Non-pigmented ciliary epithelial cell (primary cell): Measurements from ENCODE around the gene LRRN2.
"Not testable (repeated sequence)": the region's sequence is repeated elsewhere in the genome, so short reads cannot be mapped to it uniquely, and the experiment has no call there.

Experiments
- DNase-seq: peaks from one replicate; pipeline ENCODE4 v3.0.0-alpha.2; 2010; ENCODE audit warnings: low read depth

Gene LRRN2

DNA sequence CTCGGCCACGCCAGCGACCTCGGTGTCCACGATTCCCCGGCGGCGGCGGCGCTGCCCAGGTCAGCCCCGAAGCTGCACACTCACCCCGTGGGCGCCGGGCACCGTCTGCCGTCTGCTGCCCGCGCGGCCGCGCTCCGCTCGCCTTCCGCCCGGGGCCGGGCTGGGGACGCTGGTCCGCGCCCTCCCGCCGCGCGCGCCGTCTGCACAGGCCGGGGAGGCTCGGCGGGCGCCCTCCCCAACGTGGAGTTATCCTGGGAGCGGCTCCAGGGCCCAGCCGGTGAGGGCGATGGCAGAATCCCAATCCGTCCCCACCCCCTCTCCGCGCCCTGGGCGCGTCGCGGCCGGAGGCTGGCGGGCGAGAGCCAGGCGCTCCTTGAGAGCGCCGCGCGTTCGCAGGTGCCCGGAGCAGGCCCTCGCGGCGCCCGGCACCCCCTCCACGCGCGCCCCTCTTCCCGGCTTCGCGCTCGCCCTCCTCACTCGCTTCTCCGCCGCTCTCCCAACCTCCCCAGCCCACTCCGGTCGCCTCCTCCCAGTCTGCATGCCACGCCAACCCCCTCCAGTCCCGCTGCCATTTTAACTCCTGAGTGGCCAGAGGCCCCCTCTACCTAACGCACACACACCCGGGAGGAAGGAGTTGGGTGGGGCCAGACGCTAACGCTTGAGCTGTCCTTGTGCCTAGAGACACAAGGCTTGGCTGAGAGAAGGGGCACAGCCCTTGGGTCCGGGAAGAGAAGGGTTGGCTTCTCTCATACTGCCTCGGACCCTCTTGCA, at the start of gene LRRN2:
Gene LRRN2 (minus strand): TSS at position 503 of the 771 bp plus-strand sequence. CDS start 65,746 bp downstream, outside the sequence.
- no peak for DNase-seq

DNA sequence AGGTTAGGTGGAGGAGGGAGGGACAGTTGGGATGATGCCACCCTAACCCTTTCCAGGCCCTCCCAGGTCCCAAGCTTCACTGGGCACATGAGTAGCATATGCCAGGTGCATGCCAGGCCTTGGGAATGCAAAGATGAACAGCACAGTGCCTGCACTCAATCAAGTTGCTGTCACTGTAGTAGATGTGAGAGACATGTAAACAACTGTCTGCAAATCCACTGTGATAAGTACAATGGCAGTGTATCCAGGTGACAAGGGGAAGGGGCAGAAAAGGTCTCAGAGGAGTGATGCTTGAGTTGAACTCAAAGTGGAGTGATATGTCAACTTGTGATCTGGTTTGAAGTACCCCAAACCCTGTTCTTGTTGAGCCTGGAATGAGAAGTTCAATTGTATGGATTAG, 49.5 kb upstream of the LRRN2 start:
- DNase-seq, result no peak

DNA sequence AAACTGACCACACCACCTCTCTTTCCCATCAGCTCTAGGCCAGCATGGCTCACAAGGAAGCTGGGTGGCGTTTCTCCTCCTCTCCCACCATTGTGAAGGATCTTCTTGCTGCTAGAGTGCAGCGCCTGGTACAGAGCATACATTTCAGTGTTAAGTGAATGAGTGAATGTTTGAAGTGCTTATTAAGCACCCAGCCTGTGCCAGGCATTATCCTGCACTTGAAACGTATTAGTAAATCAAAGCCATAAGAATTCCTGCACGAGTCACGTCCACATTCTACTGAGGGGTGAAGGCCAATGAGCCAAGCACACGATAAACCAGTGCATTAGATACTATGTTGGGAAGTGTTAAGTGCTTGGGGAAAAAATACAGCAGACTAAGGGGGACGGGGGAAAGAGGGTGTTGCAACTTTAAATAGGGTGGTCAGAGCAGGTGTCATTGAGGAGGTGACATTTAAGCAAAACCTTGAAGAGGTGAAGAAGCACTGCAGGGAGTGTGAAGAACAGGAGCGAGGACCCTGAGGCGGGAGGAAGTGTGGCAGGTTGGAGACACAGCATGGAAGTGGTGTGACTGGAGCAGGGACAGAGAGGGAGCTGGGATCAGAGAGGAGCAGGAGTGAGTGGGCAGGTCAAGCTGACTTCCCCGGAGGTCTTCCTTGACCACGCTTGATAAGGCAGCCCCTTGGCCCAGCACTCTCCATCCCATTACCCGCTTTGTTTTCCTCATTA, 48.5 kb upstream of the LRRN2 start:
- no peak for DNase-seq

DNA sequence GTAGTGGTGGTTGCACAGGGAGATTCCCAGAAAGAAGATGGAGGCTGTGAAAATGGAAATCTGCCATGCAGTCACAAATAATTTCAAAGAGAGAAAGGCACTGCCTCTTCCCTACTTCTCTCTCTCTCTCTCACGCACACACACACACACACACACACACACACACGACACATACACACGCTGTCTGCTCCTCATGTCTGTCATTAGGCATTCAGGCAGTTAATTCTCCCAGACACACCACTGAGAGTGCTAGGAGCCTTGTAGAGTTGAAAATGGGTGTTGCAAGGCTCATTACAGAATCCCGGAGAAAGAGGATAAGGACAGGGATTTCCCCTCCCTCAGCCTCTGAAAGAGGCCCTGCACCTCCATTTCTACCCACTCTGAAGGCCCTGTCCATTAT, 47.8 kb upstream of the LRRN2 start:
- DNase-seq, result no peak

DNA sequence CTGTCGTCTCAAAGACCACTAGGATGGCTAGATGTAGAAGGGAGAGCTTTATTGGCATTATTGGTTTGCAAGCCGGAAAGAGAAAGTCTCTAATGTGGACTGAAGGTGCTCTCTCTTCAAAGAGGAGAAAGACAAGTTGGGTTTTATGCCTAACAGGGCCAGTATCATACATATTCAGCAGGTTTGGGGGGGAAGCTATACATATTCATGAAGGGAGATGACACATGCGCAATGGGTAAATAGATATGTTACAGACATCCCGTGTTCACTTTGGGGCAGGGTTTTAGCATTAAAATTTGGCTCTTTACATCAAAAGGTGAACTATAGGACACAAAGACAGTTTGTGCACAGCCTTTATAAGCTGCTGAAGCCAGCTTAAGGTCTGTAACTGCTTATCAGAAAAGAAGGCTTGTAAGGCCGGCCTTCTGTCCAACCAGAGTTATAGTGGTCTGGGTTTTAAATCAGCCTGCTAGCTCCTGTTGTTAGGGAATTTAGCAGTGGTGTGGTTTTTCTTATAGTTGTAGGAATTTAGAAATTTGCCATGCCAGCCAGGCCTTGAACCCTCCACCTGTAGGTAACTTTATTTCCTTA, 46.5 kb upstream of the LRRN2 start:
- DNase-seq, result no peak

DNA sequence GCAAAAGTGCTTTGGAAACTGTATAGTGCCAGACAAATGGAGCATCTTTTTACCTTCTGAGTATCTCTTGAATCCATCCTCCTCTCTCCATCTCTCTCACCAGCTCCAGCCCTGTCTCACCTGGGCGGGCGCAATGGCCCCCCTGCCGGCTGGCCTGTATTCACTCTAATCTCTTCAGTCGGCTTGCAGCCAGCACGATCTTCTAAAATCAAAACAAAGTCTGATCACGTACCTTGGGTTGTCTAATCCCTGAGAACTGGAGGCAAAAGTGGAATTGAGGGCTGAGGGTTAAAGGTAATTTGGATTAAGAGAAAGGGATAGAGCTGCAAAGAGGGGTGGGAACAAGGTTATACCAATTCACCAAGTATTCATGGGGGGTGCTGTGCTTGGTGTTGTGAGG, 46.0 kb upstream of the LRRN2 start:
- no peak for DNase-seq

DNA sequence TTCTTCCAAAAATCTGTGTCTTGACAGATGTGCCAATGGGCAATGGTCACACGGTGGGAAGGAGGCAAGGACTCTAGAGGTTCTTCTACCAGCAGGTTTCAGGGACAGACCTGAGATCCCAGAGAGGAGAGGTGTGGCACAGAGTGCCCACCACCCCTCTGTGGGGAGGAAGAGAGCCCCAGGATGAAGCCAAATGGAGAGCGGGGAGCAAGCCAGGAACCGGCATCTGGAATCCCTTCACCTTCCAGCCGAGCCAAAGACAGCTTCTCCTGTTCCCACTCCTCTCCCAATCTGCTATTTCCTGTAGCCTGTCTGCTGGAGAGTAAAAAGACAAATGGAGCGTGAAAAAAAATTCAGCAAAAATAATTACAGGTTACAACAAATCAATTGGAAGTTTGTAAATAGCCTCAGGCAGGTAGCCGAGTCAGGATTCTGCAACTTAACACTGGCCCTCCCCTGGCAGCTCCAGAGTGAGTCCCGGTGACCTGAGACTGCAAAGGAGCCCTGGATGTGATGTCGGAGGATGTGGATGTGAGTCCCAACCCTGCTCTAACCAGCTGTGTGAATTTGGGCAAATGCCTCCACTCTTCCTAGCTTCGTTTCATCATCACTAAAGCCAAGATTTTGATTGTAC, 45.4 kb upstream of the LRRN2 start:
- DNase-seq, result no peak

DNA sequence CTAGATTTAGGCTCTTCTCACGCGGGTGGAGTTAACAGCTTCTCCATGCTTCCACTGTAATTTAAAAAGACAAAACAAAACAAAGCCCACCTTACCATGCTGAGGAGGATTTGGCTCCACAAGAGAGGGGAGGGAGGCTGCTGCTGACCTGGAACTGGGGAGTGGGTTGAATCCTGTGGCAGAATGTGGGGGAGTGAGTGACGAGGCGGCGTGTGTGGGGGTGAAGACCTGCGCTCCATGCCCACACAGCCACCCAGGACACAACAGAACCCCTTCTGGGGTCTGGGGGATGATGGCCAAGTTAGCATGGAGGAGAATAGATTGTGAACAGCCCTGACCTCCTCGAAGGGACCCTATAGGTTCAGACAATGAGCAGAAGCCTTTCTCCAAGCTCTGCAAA, 44.0 kb upstream of the LRRN2 start:
- DNase-seq, result no peak

DNA sequence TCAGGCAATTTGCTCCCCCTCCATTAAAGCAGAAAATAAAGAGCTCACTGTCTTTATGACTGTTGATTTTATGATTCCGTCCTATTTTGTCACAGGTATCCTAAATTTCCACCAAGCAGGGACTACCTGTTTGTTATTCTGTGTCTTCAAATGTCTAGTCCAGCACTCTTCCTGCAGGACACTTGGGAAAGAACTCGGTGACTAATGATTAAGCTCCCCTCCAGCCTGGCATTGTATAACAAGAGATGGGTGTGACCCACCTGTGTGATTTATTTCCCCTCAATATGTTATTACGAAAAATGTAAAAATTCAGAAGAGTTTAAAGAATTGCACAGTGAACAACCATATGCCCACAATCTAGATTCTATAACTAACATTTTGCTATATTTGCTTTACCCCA, 42.9 kb upstream of the LRRN2 start:
- DNase-seq, result no peak

DNA sequence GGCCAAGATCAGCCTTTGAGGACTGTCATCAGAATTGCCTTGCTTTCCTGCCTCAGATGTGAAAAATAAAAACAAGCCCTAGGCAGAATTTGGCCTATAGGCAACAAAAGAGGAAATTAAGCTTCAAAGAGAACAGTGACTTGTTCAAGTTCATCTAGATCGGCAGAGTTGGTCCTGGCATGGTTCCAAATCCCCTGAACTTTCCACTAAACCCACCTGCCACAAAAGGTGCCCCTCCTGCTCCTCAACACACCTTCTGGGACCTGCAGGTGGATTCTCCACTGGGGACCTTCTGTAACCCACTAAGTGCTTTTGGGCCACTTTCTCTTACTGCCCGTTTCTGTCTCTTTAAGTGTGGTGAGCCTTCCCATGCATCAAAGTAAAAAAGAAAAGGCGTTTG, 42.5 kb upstream of the LRRN2 start:
- DNase-seq, result no peak

DNA sequence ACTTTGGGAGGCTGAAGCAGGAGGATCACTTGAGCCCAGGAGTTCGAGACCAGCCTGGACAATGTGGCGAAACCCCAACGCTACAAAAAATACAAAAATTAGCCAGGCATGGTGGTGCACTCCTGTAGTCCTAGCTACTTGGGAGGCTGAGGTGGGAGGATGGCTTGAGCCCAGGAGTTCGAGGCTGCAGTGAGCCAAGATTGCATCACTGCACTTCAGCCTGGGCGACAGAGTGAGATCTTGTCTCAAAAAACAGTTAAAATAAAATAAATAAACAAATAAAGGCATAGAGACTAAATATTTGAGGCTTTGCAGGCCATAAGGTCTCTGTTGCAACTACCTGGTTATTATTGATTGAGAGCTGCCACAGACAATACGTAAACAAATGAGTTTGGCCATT, 41.9 kb upstream of the LRRN2 start:
- not testable (repeated sequence) for DNase-seq

DNA sequence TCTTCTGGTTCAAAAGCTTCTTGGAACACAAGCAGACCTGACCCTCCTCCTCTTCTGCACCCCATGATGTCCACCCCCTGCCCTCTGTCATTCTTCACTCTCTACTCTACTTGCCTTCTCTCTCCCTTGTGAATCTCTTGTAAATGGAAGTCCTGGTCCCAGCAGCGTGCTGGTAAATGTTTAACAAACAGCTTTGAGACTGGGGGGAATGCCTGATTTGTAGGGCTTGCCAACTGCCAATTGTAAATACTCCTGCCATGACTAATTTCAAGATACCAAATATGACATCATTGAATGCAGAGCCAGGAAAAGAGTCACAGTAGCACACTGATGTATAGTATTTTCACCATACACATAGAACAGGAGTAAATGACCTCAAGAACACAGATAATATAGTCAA, 40.9 kb upstream of the LRRN2 start:
- DNase-seq, result no peak

DNA sequence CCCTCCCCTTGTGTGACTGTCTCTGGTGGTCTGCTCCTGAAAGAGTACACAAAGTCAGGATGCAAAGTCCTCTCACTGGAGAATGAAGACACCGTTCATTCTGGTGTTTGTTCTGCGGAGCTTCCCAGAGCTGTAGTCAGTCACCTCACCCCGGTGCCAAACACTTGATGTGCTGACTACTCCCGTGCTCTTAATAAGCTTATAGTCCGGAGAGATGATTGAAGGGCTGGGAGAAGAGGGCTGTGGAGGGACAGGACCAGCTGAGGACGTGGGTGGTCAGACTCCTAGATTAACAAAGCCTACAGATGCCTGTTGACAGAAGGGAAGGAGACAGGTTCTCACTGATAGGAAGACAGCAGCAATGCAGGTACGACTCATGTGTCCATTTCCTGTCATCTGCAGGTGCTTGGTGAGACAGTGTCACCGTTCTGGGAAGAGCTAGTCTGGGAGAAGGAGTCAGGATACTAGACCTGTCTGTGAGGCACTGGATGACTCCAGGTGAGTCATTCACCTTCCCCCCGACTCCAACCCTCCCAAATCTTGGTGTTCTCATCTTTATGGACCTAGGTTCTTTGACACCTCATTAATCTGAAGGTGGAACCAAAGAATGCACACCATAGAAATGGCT, 40.4 kb upstream of the LRRN2 start:
- DNase-seq, result no peak

DNA sequence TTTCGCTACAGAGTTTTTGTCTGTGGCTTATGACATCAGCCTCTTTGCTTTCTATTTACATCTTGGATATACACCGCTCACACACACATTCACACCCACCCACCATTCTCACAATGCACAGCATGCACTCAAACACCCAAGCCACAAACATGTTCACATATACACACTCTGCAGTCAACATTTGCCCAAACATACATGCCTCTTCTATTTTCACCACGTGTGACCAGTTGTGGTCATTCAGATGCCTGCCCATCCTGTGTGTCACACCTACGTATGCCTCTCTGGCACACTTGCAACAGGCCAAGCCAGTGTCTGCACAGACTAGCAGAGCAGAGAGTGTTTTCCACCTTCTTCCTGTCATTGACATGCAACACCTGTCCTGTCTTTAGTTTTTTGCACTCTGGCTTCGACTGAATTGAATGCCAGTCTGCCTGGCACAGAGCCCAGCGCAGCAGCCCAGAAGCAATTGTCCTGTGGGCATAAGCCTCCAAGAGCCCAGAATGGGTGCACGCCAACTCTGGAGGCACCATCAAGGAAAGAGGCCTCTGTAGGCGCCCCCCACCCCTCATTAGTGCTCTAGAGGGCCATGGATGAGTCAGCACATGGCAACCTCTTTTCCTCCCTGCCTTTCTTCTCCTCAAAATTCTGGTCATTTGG, 37.7 kb upstream of the LRRN2 start:
- no peak for DNase-seq

DNA sequence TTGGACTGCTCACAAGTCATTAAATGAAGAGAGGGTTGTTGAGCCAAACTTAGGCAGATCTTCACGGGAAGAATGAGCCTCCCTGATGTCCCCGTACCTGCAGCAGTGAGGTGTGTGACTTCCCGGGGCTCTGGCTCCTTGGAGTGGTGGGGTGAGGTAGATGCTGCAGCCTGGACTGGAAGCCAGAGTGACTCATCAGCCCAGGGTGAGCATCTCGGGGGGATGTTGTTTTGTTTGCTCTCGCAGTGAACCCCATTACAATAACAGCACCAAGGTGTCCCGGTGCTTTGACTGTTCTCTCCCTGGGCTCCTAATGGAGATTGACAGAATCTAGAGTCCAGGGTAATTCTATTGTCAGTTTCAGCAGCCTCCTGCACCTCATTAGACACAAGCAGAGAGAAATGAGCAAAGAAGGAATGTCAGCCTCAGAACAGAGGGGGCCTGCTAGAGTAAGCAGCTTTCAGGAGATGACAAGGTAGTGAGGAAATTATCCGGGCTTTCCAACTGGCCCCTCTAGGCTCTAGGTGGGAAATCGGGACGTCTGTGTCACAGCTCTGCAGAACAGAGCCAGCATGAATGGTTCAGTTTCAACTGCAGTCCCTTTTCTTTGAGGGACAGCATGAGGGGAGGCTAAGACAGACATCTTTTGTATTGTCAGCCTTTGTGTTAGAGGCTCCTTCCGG, 36.0 kb upstream of the LRRN2 start:
- DNase-seq, result no peak

DNA sequence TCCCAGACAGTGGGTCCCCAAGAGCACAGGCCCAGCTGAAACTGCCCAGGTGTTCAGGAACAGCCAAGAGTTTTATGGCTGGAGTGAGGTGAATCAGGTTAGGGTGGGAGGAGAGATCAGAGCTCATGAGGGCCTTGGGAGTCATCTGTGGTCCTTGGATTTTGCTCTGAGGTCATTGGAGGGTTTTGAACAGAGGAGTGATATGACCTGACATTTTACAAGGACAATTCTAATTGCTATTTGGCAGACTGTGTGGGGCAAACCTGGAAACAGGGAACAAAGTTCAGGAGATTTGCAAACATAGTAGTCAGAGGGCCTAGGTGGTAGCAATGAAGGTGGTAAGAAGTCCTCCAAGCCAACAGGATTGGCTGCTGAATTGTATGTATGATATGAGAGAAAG, 31.1 kb upstream of the LRRN2 start:
- no peak for DNase-seq

DNA sequence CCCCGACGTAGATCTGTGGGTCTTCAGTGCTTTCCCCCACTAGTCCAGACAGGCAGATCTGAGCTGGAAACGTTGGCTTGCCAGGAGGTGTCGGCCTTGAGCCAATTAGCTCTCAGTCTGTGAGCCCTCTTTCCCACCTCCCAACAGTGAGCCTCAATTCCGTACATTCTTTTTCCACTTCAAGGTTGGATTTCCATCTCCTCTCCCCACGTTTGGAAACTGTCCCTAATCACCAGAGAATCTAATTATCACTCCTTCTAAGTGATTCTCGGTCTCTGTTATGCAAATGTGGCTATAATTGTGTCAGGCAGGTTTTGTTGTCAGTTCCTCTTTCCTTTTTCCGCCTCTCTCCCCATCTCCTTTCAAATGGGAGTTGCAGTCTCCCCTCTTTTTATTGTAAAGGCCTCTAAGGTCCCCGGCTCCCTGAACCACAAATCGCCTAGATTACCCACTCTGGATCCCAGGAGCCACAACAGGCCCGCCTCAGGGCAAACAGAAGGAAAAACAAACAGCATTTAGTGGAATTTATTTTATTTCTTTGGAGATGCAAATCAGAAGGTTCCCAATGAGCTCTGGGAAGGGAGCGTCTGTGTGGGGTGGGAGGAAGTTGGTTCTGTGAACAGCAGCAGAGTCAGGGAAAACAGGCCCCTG, 29.4 kb upstream of the LRRN2 start:
- DNase-seq, result no peak

DNA sequence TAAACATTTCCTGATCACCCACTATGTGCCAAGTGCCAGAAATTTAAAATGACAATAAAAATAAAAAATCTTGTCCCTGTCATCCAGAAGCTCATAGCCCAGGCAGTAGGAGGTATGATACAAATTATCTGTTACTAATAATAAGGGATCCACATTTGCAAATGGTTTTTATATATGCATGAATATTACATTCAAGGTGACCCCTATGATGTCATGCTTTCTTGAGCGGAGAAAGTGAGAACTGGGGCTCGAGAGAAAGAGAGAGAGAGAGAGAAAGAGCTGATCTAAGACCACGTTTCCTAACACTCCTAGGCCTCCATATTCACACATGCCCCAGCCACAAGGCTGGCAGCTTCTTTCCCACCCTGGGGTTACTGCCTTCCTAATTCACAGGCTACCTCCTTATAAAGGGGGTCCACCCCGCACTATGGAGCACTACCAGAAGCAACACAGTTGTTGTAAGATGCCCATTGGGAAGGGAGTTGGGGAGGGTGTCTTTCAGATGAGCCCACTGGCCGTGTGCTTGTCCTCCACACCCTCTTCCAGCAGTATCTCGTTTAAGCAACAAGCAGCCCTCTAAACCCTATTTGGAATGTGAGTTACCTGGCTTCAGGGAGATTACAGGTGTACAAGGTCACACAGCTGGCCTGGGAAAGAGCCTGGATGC, 28.8 kb upstream of the LRRN2 start:
- no peak for DNase-seq

DNA sequence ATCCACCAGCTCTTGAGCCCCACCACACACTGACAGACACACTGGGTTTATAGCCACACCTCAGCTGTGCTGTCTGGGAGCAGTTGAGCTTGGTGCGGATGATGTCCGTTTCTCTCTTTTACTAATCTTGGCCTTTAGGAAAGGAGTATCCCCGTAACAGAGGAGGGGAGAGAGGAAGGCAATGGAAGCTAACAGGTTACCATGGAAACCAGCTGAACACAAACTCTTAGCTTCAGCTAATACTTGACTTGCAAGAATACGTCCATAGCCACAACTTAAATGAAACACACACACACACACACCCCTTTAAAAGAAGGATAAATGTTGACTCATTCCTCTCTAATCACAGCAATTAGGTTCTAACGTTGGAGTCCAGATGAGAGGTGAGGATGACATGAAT, 28.0 kb upstream of the LRRN2 start:
- DNase-seq, result no peak
